HUES48 (cell line): Measurements from ENCODE around the gene CDKN1A.
"Not testable (repeated sequence)": the region's sequence is repeated elsewhere in the genome, so short reads cannot be mapped to it uniquely, and the experiment has no call there.

Source experiments
- H3K27ac ChIP-seq: one replicate; pipeline ENCODE4 v1.7.0; 2013; ENCODE audit warnings: low read depth, low read length, inconsistent platforms
- H3K27me3 ChIP-seq: 2 replicates; pipeline ENCODE4 v1.6.1; 2013; ENCODE audit warnings: mild to moderate bottlenecking, low read length; ENCODE audit not compliant: control insufficient read depth, insufficient read depth
- H3K36me3 ChIP-seq: 2 replicates; pipeline ENCODE4 v1.6.1; 2013; ENCODE audit warnings: low read length; ENCODE audit not compliant: control insufficient read depth, insufficient read depth
- H3K4me1 ChIP-seq: 2 replicates; pipeline ENCODE4 v1.6.1; 2013; ENCODE audit warnings: mild to moderate bottlenecking, low read length; ENCODE audit not compliant: control insufficient read depth, insufficient read depth
- H3K4me3 ChIP-seq: 2 replicates; pipeline ENCODE4 v1.5.1; 2013; ENCODE audit warnings: mild to moderate bottlenecking, low read depth, low read length
- H3K9ac ChIP-seq: 2 replicates; pipeline ENCODE4 v1.6.1; 2013; ENCODE audit warnings: mild to moderate bottlenecking, low read depth, low read length, moderate library complexity
- H3K9me3 ChIP-seq: 2 replicates; pipeline ENCODE4 v1.6.1; 2013; ENCODE audit warnings: low read length; ENCODE audit not compliant: control insufficient read depth, insufficient read depth

Gene CDKN1A

GRCh38 chr6:36641543-36641942 lies 37.0 kb upstream of the CDKN1A start:
- no peak overlapping the region for H3K27ac ChIP-seq
- H3K9me3 ChIP-seq, result no peaks in the 10 kb centered on the region
- no peak overlapping the region for H3K4me3 ChIP-seq
- no peaks in the 10 kb centered on the region; the same call in 1 of the 2 replicates for H3K4me1 ChIP-seq
- no peak overlapping the region for H3K9ac ChIP-seq
- no peaks in the 10 kb centered on the region for H3K27me3 ChIP-seq
- H3K36me3 ChIP-seq, result no peaks in the 10 kb centered on the region

DNA sequence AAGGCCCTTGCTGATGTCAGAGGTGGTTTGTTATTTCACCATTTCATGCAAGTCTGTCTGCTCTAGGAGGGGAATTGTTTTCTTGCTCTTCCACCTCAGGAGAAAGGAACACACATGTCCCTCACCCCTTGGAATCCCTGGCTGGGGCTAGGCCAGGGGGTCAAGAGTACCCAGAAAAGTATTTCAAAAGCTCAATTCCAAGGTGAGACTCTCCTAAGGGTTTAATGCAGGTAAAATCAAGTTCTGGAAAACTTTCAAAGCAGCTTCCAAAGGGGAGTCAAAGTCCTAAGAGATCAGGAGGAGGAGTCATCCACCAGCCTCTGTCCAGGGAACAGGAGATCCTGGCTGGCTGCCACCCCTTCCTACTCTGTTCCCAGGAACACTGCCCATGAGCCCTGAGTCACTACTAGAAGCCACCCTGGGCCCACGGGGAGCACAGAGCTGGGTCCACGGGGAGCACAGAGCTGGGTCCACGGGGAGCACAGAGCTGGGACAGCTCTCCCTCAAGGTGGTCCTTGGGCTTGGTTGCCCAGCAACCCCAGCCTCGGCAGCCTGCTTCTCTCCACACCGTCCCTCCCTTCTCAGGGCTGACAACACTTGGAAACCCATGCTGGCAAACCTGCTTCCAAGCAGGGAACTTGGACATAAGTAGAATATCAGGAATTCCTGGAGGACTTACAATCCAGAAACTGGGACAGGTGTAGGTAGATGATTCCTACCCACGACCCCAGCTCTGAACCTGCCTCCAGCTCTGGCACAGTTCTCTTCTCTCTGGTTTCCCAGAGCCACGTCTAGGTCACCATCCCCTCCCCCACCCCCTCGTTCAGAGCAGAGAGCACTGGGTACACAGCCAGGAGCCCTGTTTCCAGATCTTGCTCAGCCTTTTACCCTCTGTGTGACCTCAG lies 35.3 kb upstream of the CDKN1A start:
- H3K27me3 ChIP-seq, result no peaks in the 10 kb centered on the region
- no peaks in the 10 kb centered on the region for H3K36me3 ChIP-seq
- no peak overlapping the region for H3K9ac ChIP-seq
- peaks cover 6% of the 10 kb centered on the region for H3K4me1 ChIP-seq
- no peak overlapping the region for H3K27ac ChIP-seq
- H3K9me3 ChIP-seq, result no peaks in the 10 kb centered on the region
- no peak overlapping the region for H3K4me3 ChIP-seq

DNA sequence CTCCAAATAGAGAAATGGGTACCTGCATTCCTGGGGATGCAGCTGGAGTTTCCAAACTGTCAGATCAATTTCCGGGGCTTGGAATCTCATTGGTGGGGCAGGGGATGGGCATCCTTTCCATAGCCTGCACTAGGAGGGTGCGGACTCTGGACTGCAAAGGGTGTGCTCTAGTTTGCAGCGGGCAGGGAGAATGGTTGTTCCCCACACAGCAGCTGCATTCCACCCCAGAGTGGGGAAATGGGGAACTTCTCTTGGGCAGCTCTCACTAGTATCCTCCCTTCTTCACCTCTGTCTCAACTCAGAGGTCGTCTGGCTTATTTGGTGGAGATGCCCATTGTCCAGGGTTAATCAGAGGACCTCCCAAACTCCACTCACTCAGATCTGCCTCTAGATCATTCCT lies 34.5 kb upstream of the CDKN1A start:
- Histone ChIP-seq H3K4me1 (peaks cover 6% of the 10 kb centered on the region), H3K4me3 (no peak overlapping the region), H3K9ac (no peak overlapping the region), H3K36me3 (no peaks in the 10 kb centered on the region), H3K9me3 (no peaks in the 10 kb centered on the region), H3K27ac (no peak overlapping the region), H3K27me3 (no peaks in the 10 kb centered on the region)

DNA sequence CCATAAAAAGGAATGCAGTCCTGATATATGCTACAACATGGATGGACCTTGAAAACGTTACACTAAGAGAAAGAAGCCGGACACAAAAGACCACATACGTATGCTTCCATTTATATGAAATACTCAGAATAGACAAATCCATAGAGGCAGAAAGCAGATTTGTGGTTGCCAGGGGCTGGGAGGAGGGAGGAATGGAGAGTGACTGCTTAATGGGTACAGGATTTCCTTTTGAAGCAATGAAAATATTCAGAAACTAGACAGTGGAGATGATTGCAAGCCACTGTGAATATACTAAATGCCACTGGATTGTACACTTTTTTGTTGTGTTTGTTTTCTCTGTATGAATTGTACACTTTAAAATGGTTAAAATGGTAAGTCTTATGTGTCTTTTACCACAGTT lies 29.4 kb upstream of the CDKN1A start:
- Histone ChIP-seq H3K4me1 (peaks cover 16% of the 10 kb centered on the region), H3K4me3 (no peak overlapping the region), H3K27ac (no peak overlapping the region), H3K27me3 (no peaks in the 10 kb centered on the region), H3K9ac (no peak overlapping the region), H3K9me3 (no peaks in the 10 kb centered on the region), H3K36me3 (no peaks in the 10 kb centered on the region)

DNA sequence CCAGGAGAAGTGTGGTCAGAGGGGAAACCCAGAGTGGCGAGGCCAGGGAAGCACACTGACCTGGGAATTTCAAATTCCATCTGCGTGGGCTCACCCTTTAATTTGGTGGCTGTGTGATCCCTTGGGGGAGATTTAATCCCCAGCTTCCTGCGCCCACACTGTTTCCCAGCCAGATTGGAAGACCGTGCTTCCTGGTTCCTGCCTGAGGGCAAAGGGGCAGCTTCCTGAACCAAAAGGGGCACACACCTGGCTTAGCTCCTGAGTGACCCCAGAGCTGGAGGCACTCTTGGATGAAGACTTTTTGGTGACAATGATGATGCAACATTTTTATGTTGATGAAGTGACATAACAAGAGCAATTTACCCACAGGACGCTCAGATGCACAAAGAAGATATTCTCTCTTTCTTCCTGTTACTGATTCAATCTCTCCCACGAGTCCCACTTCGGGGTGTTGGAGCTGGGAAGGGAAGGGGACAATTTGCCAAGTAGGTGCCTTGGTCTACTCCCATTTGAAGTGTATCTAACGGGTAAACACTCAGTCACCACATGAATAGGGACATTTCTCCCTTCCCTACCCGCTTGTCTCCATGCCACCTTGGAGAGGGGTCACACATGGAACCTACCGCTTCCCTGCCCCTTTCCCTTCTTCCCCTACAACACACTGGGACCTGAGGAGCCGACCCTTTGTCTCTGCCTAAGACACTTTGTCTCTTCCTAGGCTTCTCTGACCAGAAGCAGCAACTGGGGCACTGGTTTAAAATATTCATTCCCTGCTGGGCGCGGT lies 28.6 kb upstream of the CDKN1A start:
- Histone ChIP-seq H3K4me3 (no peak overlapping the region), H3K27me3 (no peaks in the 10 kb centered on the region), H3K36me3 (no peaks in the 10 kb centered on the region), H3K9ac (no peak overlapping the region), H3K4me1 (peaks cover 16% of the 10 kb centered on the region), H3K27ac (no peak overlapping the region), H3K9me3 (no peaks in the 10 kb centered on the region)

DNA sequence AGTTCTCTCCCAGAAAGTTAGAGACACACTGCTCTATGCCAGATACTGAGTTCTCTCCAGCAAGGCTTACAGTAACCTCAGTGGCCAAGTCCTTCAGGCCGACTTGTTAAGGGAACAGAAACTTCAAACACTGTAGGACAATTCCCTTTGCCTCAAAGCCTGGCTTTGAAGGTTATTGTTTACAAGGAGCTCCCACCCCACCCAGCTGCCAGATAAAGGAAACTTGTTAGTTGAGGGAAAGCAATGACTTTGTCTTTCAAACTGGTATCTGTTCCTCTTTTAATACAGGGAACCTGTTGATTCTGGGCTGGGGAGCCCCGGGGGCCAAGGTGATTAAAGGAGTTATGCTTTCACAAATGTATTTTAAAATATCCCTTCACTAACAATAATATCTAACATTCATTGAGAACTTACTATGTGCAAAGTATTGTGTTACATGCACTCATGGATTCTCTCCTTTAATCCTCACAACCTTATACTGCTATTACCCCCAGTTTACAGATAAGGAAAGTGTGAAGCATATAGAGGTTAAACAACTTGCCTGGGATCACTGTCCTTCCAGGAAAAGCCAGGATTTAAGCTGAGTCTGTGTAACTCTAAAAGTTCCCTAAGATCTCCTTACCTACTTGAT lies 27.6 kb upstream of the CDKN1A start:
- no peak overlapping the region for H3K27ac ChIP-seq

GRCh38 chr6:36651659-36652379 lies 26.7 kb upstream of the CDKN1A start:
- Histone ChIP-seq H3K9ac (no peak overlapping the region), H3K27ac (no peak overlapping the region), H3K4me1 (peaks cover 16% of the 10 kb centered on the region)

More for the DNA sequence above, 27.6 kb upstream of the CDKN1A start:
- Histone ChIP-seq H3K4me3 (no peak overlapping the region), H3K9me3 (no peaks in the 10 kb centered on the region), H3K9ac (no peak overlapping the region), H3K36me3 (no peaks in the 10 kb centered on the region), H3K4me1 (peaks cover 16% of the 10 kb centered on the region), H3K27me3 (no peaks in the 10 kb centered on the region)

DNA sequence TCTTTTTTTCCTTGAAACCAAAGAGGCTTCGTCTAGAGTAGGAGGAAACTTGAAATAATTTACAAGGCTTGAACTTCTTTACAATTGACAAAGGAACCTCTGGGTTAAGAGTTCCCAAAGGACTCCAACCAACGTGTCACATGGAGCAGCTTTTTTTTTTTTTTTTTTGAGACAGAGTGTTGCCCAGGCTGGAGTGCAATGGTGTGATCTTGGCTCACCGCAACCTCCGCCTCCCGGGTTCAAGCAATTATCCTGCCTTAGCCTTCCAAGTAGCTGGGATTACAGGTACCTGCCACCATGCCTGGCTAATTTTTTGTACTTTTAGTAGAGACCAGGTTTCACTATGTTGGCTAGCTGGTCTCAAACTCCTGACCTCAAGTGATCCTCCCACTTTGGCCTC lies 24.0 kb upstream of the CDKN1A start:
- H3K9me3 ChIP-seq, H3K27me3 ChIP-seq, H3K4me3 ChIP-seq, H3K36me3 ChIP-seq, H3K9ac ChIP-seq, H3K27ac ChIP-seq: not testable (repeated sequence)
- H3K4me1 ChIP-seq, result peaks cover 10% of the 10 kb centered on the region

More at GRCh38 chr6:36651659-36652379, 26.7 kb upstream of the CDKN1A start:
- Histone ChIP-seq H3K4me3 (no peak overlapping the region), H3K27me3 (no peaks in the 10 kb centered on the region), H3K36me3 (no peaks in the 10 kb centered on the region), H3K9me3 (no peaks in the 10 kb centered on the region)

- no peak overlapping the region for H3K4me3 ChIP-seq
- no peak overlapping the region for H3K9ac ChIP-seq
- H3K36me3 ChIP-seq, result no peaks in the 10 kb centered on the region
- no peak overlapping the region for H3K27ac ChIP-seq
- H3K27me3 ChIP-seq, result no peaks in the 10 kb centered on the region; the same call in 1 of the 2 replicates
- H3K4me1 ChIP-seq, result peaks cover 6% of the 10 kb centered on the region; the same call in 1 of the 2 replicates
- H3K9me3 ChIP-seq, result no peaks in the 10 kb centered on the region
Measured at GRCh38 chr6:36655085-36655724, 23.3 kb upstream of the CDKN1A start.

DNA sequence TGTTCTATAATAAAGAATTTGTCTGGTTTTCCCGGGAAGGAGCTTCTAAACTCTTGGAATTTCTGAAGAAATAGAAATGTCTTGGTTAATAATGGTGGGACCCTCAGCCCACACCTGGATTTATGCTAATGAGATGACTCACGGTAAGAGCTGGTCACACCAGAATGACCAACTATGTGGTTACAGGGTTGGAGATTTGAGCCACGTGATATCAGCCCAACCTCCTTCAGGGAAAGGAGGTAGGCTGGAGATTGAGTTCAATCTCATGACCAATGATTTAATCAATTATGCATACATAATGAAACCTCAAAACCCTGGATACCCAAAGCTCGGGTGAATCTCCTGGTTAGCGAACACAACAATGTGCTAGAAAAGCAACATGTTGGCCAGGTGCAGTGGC lies 22.1 kb upstream of the CDKN1A start:
- H3K4me3 ChIP-seq, result no peak overlapping the region
- H3K27me3 ChIP-seq, result peaks cover 2% of the 10 kb centered on the region; the same call in 1 of the 2 replicates
- no peaks in the 10 kb centered on the region for H3K9me3 ChIP-seq
- H3K4me1 ChIP-seq, result peaks cover 4% of the 10 kb centered on the region; the same call in 1 of the 2 replicates
- no peak overlapping the region for H3K27ac ChIP-seq
- no peak overlapping the region for H3K9ac ChIP-seq
- no peaks in the 10 kb centered on the region for H3K36me3 ChIP-seq
